ENCODE measurements around the gene ZNF516.

ZNF516 gene

GRCh38 chr18:76456018-76456750, 38.9 kb downstream of the ZNF516 start:
- no peak overlapping the region for H3K4me3 ChIP-seq (ENCODE audit: low read depth, low read length, poor library complexity, severe bottlenecking)

GRCh38 chr18:76455003-76455676, 39.9 kb downstream of the ZNF516 start:
- Histone ChIP-seq H4K20me1 (ENCODE audit: insufficient read depth, low read length) (0 out of 2 replicates have a peak, but pooled peaks cover 4% of the 10 kb centered on the region), H3K4me3 (ENCODE audit: low read depth, low read length, poor library complexity, severe bottlenecking) (no peak overlapping the region), H3K9me2 (ENCODE audit: low read depth, low read length) (no peaks in the 10 kb centered on the region), H3K27ac (ENCODE audit: low read depth, low read length, poor library complexity, severe bottlenecking) (no peak overlapping the region), H3K9me3 (ENCODE audit: low read length) (no peaks in the 10 kb centered on the region), H3K27me3 (ENCODE audit: insufficient read depth, low read length) (no peaks in the 10 kb centered on the region), H3K4me1 (ENCODE audit: insufficient read depth, low read length, severe bottlenecking) (peaks cover 17% of the 10 kb centered on the region), H3K79me2 (ENCODE audit: insufficient read depth, low read length) (peaks cover 4% of the 10 kb centered on the region; the same call in 1 of the 2 replicates), H3K9ac (ENCODE audit: low read length) (no peak overlapping the region), H3K36me3 (ENCODE audit: insufficient read depth, low read length) (no peaks in the 10 kb centered on the region), H3K4me2 (ENCODE audit: low read length) (no peak overlapping the region), H3F3A (ENCODE audit: insufficient read depth, low read length) (no peaks in the 10 kb centered on the region), H2AFZ (ENCODE audit: low read length) (no peak overlapping the region)
- TF ChIP-seq EZH2 (IDR thresholded peaks at IDR 0.05; ENCODE audit: borderline replicate concordance, low read length) (no peak), CTCF (IDR thresholded peaks at IDR 0.05; ENCODE audit: low read length) (no peak)

More at GRCh38 chr18:76456018-76456750, 38.9 kb downstream of the ZNF516 start:
- H3K9ac ChIP-seq (ENCODE audit: low read length) = no peak overlapping the region
- no peak overlapping the region; the same call in 1 of the 2 replicates for H3K4me2 ChIP-seq (ENCODE audit: low read length)
- H3K9me3 ChIP-seq (ENCODE audit: low read length) = no peaks in the 10 kb centered on the region
- no peak overlapping the region for H2AFZ ChIP-seq (ENCODE audit: low read length)
- H4K20me1 ChIP-seq (ENCODE audit: insufficient read depth, low read length) = 0 out of 2 replicates have a peak, but pooled peaks cover 4% of the 10 kb centered on the region
- no peaks in the 10 kb centered on the region for H3K27me3 ChIP-seq (ENCODE audit: insufficient read depth, low read length)
- H3K36me3 ChIP-seq (ENCODE audit: insufficient read depth, low read length) = no peaks in the 10 kb centered on the region
- no peaks in the 10 kb centered on the region for H3K9me2 ChIP-seq (ENCODE audit: low read depth, low read length)
- no peak for TF ChIP-seq EZH2 (IDR thresholded peaks at IDR 0.05; ENCODE audit: borderline replicate concordance, low read length)
- no peak for TF ChIP-seq CTCF (IDR thresholded peaks at IDR 0.05; ENCODE audit: low read length)
- H3F3A ChIP-seq (ENCODE audit: insufficient read depth, low read length) = no peaks in the 10 kb centered on the region
- peaks cover 17% of the 10 kb centered on the region for H3K4me1 ChIP-seq (ENCODE audit: insufficient read depth, low read length, severe bottlenecking)
- peaks cover 4% of the 10 kb centered on the region; the same call in 1 of the 2 replicates for H3K79me2 ChIP-seq (ENCODE audit: insufficient read depth, low read length)
- H3K27ac ChIP-seq (ENCODE audit: low read depth, low read length, poor library complexity, severe bottlenecking) = no peak overlapping the region

DNA sequence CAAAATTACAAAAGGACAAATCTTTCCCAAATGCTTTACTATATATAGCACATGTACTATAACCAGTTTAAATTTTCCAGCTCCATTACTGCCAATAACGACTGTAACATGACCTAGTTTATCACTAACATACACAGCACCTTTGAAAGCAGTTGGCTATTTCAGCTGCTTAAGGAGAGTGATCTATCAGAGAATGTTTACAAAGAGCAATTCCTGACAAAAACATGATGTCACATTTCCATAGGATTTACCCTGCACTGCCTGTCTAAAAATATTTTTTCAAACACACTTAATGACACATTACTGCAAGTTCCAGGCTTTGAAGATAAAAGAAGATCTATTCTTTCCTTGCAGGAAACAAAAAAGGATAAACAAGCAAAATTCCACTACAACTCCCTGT, 40.6 kb downstream of the ZNF516 start:
- no peaks in the 10 kb centered on the region for H3K36me3 ChIP-seq (ENCODE audit: insufficient read depth, low read length)
- no peak overlapping the region for H3K9ac ChIP-seq (ENCODE audit: low read length)
- H3K4me2 ChIP-seq (ENCODE audit: low read length) = no peak overlapping the region
- H3K4me3 ChIP-seq (ENCODE audit: low read depth, low read length, poor library complexity, severe bottlenecking) = no peak overlapping the region
- no peaks in the 10 kb centered on the region for H3K9me2 ChIP-seq (ENCODE audit: low read depth, low read length)
- H2AFZ ChIP-seq (ENCODE audit: low read length) = no peak overlapping the region
- H3F3A ChIP-seq (ENCODE audit: insufficient read depth, low read length) = no peaks in the 10 kb centered on the region
- 0 out of 2 replicates have a peak, but pooled peaks cover 4% of the 10 kb centered on the region for H4K20me1 ChIP-seq (ENCODE audit: insufficient read depth, low read length)
- no peaks in the 10 kb centered on the region for H3K9me3 ChIP-seq (ENCODE audit: low read length)
- TF ChIP-seq EZH2 (IDR thresholded peaks at IDR 0.05; ENCODE audit: borderline replicate concordance, low read length) = no peak
- no peak for TF ChIP-seq CTCF (IDR thresholded peaks at IDR 0.05; ENCODE audit: low read length)
- H3K27ac ChIP-seq (ENCODE audit: low read depth, low read length, poor library complexity, severe bottlenecking) = no peak overlapping the region
- peaks cover 4% of the 10 kb centered on the region; the same call in 1 of the 2 replicates for H3K79me2 ChIP-seq (ENCODE audit: insufficient read depth, low read length)
- peaks cover 17% of the 10 kb centered on the region for H3K4me1 ChIP-seq (ENCODE audit: insufficient read depth, low read length, severe bottlenecking)
- no peaks in the 10 kb centered on the region for H3K27me3 ChIP-seq (ENCODE audit: insufficient read depth, low read length)

All from OCI-LY1 (cell line).